OCI-M2 (cell line): Measurements from ENCODE around the gene DCDC1.

Experiments
- DNase-seq: peaks from one replicate; lab custom pipeline; 2025; ENCODE audit not compliant: unreplicated experiment; lab: John Stamatoyannopoulos, UW

The DCDC1 gene

DNA sequence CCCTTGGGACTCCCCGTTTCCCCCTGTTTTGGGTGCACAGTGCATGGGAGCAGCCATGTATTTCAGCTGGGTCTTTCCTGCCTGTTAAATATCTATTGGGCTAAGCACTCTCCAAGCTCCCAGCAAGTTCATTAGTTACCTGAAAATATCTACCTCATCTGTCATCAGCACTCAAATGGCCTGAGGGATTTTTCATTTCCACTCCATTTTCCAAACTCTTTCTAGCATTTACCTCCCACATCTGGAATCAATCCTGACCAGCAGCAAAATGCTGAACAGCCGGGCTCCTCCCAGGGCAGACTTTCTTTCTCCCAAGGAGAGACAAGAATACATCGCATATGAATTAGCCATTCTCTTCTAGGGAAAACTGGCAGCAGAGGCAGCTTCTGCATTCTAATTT, 509.9 kb downstream of the DCDC1 start:
- DNase-seq, result no peak

DNA sequence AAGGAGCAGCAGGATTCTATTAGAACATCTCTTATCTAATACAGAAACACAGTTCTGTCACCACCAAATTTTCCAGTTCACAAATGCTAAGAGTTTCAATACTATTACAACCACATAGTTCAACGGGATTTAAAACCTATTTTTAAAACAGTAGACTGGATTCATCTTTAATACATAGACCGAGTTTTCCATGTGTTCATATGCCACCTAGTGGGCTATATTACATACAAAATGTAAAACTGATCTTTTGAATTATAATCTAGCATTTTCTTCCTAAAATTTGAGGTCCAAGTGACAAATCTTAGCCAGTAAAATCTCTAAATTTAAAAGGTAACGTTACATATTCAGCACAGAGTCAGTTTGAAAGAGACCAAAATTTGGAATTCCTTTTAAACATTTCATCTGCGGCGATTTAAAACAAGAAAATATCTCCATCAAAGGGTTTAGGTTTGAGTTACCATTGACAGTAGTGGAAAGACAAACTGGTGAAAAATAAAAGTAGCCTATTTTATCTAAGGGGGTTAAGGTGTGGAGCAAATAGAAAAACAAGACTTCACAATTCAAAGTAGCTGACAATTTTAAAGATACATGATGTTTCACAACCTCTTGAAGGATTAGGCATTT, 514.0 kb downstream of the DCDC1 start:
- DNase-seq, result no peak

DNA sequence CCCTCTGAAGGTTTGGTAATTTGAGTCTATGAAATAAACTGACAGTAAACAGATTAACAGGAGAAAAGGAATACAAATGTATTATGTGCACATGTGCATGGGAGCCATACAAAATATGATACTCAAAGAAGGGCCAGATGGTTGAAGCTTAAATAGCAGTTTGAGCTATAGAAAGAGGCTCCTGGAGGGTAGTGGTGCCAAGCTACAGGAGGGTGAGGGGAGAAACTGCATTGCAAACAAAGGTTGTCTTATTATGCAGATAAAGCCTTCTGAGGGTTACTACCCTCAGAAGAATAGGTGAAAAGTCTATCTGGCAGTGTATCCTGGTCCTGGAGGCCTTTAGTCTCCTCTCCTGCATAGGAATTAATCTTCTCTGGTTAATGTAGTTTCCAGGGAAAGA, 516.1 kb downstream of the DCDC1 start:
- no peak for DNase-seq

DNA sequence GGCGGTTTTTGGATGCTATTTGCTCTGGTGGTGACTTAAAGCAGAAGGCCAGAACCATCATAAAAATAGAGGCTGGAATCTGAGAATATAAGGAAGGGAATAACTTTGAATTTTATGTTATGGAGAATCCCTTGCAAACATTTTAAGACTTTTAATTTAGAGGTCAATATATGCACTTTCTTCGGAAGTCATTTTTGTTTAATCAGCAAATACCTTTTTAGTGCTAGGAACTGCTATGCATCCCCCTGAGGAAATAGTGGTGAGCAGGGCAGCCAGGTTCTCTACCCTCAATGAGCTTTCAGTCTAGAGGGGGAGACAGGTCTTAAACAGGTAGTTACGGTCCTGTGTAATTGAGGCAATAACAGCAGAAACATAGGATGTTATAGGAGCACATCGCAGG, 516.9 kb downstream of the DCDC1 start:
- no peak for DNase-seq

DNA sequence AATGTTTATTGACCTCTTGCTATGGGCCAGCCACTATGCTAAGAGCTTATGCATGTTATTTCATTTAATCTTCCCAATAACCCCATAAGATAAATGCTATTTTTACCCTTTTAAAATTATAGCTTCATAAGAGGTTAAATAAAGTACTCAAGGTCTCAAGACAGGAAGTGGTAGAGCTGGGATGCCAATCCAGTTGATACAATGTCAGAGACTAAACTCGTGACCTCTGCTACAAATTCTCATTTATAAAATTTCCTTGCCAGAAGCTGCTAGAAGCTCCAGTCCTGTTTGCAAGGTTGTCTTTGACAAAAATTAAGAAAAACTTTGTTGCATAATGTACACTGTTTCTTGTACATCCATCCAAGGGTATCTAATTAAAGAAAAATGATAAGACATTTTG, 517.4 kb downstream of the DCDC1 start:
- DNase-seq, result no peak

DNA sequence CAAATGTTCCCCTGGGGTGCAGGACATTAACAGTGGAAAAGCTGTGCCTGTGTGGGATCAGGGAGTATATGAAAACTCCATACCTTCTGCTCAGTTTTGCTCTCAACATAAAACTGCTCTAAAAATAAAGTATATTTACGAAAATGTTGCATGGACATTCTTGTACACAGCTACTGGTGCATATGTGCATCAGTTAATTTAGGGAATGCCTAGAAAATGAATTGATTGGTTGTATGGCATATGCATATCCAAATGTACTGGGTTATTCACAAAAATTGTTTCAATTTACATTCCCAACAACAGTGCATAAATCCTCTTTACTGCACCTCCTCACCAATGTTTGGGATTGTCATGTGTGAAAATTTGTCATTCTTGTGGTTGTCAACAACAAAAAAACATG, 532.3 kb downstream of the DCDC1 start:
- no peak for DNase-seq

DNA sequence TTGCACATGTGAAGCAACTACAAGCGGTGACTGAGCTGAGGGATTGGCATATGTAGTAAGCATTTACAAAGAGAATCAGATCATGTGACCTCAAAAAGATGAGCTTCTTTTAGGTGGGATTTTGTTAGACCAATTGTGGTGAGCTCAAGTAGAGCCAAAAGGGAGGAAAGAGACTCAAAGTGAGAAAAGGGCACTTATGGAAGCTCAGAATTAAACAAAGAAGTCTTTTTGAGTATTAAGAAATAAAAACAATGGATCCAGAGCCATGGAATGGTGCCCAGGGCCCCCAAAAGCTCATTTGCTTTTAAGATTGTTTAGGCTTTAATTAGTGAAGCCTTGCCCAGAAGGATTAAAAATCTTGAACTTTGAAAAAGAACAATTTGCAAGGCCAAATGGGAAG, 536.7 kb downstream of the DCDC1 start:
- no peak for DNase-seq

DNA sequence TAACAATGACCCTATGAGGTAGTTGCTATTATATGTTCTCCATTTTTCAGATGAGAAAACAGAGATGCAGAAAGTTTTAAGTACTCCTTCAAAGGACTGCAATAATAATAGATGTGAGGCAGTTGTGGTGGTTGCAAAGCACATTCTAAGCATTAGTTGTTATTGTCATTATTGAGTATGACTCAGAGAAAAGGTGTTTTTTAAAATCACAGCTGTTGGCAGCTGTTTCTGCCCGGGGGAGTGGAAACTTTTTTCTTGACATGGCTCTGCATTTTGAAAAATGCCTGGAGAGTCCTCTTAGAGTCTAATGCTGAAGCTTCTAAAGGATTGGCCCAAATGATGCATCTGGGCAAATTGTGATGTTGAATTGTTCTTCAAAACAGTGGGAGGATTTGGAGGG, 538.9 kb downstream of the DCDC1 start:
- DNase-seq, result no peak

DNA sequence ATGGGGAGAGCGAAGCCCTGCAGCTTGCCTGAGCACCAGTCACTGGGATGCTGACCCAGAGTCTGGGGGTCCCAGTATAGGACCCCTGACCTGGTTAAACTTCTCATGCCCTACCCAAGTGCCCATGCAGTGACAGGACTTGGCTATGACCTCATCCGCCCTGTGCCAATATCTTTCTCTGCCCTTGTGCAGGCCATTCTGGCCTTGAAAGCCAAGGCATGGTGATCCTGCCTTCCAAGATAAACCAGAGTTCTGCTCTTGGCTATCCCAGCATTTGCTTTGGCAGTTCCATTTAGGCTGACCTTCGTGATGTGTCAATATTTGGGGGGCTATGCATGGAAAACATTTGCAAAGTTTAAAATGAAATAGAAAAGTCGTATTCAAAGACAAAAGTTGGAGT, 542.6 kb downstream of the DCDC1 start:
- no peak for DNase-seq

DNA sequence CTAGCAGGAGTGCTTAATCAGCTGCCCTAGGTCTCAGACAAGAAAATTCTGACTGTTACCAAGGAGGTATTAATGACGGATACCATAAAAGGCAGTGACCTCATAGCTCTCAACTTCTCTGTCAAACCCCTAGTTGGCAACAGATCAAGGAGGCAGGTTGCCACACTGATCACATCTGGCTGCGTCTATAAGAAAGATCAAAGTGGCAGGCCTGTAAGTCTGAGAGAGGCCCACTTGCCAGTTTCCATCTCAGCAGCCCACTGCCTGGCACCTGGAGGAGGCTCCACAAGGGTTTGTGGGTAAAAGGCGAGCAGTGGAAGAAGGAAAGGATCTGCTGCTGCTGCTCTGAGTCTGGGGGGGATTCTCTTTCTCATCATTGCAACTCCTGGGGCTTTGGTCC, 543.8 kb downstream of the DCDC1 start:
- no peak for DNase-seq

DNA sequence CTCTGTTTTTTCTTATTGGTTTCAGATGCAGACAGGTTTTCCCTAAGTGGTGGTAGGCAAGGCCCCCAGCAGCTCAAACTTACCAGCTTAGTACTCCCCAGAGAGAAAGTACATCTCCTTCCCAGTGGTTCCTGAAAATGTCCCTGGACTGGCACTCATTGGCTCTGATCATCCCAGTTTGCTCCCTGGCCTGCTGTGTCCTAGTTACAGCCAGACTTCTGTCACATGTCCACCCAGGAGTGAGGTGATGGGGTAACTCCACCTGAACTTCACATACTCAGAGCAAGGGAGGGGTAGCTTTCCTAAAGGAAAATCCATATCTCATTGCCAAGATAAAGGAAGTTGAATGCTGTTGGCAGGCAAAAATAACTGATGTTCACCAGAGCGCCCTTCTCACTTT, 546.4 kb downstream of the DCDC1 start:
- no peak for DNase-seq

DNA sequence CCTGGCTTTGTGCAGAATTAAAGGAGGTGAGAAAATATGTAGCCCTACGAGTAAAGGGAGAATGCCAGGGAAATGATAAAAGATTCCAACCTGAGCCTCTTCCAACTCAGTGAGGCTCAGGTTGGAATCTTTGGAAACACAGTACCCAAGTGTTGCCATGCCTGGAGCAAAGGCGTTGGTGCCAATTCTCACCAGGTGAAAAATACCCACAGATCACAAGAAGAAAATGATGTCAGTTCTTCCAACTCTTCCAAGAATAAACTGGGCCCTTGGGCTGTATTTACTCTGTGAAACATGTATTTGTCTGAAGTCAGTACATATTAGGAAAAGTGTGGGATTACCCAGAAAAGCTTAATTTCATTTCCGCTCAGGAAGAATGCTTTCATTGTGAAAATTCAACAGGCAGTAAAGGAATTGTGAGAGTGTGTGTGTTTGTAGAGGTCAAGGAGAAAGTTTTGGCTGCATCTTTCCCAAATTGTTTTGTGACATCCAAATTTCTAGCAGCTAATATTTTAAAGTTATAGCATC, 548.0 kb downstream of the DCDC1 start:
- DNase-seq, result no peak

DNA sequence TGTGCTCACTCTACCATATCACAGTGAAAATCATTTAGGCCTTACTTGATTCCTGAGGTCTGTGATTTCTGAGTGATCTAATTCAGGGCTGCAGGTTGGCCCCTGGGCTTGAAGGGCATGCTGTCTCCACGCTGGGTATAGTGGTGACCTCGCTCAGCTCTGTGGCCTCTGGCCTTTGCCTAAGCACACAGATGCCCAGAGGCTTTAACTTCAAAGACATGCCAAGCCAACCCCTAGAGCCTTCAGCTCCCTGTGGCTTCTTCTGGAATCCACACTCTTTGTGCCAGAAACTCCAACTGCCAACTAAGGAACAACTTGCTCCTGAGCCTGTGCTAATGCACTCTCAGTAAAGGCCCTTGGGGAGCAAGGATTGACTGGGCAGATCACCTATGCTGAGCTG, 550.8 kb downstream of the DCDC1 start:
- no peak for DNase-seq

DNA sequence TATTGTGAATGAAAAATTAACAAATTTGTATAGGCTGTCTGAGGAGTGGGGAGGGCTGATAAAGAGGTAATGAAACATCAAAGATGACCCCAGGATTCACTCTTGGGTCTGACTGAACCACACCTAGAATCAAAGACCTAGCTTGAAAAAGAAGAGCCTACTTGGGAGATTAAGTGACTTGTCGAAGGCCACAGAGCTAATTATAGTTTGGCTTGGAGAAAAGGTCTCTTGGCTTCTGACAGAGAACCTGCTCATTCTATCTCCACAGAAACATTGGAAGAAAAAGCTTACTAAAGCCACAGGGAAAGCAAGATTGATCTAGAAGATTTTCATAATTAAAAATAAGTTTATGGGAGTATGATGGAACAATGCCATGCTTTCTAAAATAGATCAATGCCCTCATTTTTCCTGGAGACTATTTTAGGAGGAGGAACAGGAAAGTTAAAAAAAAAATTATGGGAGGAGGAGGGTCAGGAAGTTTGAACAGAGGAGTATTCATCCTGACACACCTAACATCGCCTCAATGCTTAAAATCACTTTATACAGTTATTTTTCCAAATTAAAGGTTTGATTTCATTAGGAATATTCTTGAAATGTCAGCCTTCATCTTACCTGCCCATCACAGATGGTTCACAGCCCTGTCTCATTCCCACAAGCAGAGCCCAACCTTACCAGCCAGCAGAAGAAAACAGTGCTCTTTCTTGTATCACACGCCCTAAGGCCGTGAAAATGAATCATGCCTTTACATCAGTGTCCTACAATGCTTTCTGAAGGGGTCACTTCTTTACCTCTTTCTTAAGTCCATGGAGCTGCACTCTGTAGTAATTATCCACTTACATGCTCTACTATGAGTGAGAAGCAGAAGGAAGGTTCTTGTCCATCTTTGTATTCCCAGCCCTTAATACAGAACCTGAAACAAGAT, 552.3 kb downstream of the DCDC1 start:
- no peak for DNase-seq

DNA sequence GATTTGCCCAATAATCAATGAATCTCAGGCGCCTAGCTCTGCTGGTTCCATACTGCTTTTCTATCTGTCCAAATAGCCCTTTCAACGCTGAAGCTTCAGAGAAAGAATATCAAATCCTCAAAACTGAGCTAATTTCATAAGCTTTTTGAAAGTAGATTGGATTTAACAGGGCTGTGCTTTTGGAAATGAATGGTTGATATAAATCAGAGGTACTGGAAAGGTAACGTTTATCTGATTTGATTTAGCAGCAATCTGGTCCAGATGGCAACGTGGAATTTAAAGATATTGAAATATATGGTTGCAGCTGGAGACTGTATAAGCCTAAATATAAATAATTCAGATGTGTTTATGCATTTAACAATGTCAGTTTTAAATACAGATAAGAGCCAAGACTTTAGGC, 553.9 kb downstream of the DCDC1 start:
- no peak for DNase-seq

DNA sequence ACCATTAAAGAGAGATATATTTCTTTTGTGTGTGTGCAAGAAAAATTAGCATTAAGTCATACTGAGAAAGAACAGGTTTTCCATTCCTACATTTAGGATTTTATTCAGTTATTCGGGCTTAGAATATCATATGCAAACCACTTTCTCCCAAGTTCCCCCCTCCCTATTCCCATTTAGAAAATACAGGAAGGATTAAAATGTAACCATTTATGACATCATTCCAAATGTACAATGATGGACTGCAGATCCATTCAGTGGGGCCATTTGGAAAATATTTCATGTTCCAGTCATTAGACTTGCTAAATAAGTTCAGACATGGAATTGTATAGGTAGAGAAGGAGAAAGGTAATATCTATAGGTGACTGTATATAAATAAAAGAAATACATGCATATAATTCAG, 554.8 kb downstream of the DCDC1 start:
- no peak for DNase-seq
